Measurements from ENCODE around the gene LDLRAD4.

LDLRAD4 gene

DNA sequence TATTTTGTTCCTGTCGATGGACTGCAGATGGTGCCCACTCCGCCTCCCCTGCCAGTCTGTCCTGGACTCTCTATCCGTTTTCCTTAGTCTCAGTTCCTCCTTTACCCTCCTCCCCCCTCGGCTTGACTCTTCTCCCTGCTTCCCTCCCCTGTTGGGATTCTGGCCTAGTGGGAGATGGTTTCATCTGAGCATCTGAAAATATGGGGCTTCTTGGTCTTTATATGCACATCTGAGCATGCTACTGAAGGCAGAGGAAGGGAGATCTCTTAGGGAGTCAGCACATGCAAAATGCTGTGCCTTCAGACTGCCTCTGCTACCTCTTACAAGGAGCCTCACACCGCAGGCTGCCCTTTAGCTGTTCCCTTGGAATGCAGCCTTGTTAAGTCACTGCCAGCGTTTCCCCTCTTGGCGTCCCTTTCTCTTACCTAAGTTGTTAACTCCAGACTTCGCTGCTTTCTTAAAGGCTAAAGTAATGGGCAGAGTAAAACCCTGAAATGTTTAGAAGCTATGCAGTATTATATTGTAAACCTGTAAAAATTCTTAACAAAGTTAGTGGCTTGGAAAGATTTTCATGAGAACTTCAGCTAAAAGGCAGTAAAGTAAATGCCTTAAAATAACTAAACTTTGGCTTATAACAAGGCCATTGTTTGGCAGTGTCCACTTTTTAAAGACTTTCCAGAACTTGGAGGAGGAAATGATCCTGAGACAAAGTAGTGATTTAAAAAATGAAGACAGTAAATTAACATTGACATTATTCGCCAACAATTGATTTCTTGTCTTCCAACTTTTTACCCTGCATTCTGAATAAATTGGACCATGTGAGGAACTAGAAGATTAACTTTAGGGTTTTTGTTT is 49.8 kb downstream of the LDLRAD4 start:
- no peak for DNase-seq

DNA sequence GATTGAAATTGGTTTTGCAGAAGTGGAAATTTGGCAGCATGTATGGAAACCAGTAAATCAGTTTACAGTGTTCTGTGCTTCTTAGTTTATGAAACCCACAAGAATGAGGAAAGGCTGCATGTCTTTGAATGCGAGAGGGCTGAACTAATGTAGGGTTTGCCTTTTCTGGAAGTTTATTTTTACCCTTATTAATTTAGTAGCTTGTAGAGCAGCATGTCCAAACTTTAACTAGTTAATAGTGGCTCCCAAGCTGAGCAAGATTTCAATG is 50.4 kb downstream of the LDLRAD4 start:
- no peak for DNase-seq

DNA sequence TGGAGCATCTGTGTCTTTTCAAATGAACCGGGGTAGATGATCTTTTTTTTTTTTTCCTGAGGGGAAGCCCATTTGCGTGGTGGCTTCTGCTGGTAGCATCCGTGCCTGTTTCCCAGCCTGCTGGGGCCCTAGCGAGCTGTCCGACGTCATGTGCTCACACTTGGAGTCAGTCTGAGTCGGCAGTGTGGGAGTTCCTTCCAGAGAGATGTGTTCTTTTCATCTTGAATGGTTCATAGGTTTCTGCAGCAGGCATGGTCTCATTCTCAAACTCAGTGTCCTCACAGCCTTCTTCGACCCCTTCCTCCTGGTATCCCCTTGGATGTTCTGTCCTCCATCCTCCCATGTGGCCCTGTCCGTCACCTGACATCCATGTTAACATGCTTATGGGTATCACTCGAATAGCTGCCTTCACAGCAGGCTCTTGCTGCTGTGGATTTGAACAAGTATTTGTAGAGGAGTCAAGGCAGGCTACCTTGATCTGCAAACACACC is 51.0 kb downstream of the LDLRAD4 start:
- DNase-seq, result no peak

DNA sequence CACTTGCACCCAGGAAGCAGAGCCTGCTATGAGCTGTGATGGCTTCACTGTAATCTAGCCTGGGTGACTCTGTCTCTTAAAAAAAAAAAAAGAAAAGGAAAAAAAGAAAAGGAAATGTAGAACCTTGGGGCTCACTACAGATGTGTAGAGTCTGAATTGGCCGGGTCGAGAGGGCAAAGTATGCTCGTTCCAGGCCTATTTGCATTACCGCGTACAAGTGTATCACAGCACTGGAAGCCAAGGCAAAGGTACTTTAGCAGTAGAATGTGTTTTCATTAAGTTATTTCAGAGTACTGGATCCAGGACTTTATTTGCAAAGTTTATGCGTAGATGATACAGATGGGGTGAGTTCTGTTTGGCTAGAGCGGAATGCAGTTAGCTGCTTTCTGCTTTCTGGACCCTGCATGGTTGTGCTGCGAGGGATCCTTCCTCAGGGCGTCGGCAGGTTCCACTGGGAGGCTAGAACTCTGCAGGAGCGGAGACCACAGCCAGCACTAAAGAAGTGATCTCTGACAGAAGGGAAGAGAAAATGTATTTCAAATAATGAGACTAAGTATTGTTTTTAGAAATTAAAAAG is 51.8 kb downstream of the LDLRAD4 start:
- no peak for DNase-seq

DNA sequence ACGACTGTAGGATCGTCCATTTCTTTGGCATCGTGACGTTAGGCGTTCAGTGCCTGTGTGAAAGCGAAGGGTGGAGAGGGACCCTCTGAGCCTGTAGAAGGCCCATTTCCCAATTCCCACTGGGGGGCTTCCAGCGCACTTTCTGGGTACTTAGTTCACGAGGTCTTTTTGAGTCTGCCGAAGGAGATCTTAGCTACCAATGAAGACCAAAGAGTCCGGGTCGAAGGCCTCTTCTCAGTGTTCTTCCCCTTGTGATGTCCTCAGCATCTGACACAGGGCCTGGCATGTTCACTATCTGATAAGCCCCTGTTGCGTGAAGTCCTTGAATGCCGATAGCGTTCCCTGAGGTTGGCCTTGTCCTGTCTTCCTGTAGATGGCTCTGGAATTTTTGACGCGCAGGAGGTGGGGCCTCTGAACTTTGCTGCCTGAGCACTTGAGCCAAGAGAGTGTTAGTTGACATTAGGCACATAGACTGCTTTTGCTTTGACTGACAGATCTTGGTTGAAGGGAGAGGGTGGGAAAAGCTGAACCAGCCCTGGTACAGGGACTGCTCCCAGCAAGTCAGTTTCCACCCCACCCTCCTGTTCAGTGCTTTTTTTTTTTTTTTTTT is 52.8 kb downstream of the LDLRAD4 start:
- no peak for DNase-seq

DNA sequence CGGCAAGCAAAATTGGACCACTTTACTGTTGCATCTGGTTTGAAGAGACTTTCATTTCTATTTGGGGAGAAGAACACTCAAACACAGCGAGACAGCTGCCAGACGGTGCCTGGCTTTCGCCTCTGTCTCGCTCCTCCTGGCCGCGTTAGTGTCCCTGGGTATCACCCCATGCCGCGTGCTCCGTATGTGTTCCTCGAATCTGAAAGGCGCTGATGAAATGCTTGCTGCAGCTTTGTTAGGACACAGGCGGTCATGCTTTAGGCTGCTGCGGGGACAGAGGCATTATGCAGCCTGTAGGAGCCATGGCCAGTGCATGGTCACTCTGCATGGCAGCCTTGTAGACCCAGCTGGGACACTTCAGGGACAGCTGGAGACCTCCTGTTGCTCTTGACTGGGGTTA is 53.9 kb downstream of the LDLRAD4 start:
- DNase-seq, result no peak

DNA sequence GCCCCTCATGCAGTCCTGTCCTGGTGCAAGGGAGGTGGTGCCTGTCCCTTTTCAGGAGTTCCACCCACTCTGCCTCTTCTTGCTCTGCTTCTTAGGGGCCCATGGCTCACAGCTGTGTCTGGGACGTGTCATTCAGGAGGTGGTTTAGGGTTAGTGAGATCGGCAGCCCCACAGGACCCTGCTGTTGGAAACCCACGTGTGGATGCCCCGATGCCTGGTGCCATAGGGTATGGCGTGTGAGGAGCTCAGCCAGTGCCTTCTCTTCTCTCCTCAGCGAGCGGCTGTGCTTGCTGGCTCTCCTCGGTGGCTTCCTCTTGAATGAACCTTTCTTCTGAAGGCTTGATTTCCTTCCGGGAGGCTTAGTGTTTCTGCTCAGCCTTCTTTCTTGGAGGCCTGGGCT is 55.2 kb downstream of the LDLRAD4 start:
- DNase-seq, result no peak

DNA sequence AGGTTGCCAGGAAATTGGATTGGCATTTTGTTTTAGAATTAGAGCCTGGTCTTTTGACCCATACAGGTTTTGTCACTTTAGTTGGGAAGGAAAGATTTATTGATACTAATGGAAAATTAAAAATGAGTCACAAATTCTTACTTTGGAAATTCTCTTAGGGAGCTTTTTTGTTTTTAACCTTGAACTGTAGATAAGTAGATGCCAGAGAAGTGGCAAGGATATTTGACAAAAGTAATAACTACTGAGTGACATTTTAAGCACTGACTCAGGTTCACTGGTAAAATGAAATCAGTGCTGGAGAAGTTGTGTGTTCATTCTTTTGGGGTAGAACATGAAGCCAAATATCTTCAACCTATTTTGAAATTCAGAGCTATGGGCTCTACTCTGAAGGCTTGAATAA is 56.5 kb downstream of the LDLRAD4 start:
- DNase-seq, result no peak

DNA sequence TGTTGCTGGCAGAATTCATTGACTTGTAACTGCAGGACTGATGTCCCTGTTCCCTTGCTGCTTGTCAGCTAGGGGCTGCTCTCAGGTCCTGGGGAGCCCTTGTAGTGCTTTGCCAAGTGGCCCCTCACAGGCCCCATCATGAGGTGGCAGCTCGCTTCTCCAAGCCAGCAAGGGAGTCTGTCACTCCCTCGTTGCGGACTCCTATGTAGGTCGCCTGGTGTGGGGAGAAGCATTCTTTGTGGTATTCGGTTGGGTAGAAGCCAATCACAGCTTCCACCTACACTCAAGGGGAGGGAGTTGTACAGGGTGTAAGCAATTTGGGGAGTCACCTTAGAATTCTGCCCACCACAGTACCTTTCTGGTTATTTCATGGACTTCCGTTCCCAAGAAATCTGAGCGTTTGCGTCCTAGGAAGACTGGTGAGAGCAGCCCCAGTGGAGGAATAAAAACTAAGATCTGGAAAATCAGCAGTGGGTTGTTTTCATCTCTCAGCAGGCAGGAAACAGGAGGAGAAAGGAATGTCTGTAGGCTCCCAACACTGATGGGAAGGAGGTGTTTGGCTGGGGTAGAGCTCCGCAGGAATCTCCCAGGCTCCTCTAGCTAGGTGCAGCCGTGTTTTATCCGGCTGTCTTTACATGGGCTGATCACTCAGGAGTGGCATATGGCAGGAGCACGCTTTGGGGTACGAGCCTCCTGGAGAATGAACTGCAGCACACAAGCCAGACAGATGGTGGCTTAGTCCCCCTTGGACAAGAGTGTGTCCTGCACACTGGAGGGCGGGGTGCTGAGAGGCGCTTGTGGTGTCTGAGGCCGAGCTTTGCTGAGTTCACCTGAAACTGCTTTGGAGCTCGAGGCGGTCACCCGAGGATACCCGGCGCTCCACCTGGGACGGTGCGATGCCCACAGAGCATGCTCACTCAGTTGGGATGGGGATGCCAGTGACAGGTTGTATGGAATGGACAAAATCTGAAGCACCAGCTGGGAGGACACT is 58.3 kb downstream of the LDLRAD4 start:
- DNase-seq, result no peak

DNA sequence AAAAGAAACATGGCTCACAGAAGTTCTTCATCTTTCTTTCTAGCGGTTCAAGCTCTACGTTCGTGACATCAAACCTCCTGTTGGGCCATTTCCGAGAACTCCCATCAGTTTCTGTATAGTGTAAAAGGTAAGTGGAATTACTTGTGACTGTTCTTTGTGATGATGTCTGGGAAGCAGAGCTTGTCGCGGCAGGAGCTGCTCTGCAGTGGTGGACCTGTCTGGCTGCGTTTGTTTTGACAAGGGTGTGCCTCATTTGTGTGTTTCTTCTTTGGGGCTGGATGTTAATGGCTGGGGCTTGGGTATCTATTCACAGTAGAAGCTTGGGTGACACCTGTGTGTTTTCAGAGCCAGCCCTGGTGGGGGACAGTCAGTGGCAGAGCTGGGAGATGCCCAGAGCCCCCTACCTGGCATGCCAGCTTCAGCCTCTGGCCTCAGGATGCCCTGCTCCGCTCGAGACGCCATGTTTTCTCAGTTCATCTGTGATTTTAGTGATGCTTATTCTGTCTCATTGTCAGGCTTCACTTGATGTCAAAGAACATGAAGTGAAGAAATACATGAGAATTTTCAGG is 59.6 kb downstream of the LDLRAD4 start:
- DNase-seq, result no peak

DNA sequence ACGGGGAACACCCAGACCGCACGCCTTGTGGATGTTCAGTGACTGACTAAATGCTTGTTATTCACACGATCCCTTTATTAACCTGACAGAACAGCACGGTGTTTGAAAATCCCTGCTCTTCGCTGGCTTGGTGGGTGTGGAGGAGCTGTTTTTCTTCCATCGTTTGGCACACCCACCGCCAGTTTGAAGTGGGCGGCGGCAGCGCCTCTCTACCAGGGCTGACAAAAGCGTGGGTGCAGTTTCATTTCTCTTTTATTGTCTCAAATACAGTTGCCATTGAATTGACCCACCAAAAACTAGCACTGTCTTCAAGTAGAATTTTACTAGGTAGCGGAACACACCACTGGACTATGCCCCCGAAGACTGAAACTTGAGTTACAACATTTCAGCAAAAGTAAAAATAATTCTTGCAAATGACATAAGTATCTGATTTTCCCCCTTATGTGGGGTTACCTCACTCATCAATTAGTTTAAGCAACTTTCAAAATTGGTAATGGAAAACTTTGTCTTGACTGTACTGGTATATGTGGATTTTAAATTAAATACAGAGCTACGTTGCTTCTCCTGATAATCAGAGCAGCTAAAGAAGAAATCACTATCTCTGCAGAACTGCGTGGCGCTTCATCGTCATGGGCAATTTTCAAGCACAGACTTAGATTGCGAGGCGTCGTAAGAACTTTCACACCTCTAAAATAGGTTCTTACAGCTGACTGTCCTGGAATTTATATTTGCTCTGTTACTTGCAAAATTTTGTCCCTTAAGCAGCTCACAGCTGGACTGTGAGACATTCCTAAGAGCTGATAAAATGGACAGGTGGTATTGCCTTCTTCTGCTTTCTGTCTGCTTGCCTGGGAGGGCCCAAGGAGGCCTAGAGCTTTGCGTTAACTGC is 60.9 kb downstream of the LDLRAD4 start:
- DNase-seq, result no peak

DNA sequence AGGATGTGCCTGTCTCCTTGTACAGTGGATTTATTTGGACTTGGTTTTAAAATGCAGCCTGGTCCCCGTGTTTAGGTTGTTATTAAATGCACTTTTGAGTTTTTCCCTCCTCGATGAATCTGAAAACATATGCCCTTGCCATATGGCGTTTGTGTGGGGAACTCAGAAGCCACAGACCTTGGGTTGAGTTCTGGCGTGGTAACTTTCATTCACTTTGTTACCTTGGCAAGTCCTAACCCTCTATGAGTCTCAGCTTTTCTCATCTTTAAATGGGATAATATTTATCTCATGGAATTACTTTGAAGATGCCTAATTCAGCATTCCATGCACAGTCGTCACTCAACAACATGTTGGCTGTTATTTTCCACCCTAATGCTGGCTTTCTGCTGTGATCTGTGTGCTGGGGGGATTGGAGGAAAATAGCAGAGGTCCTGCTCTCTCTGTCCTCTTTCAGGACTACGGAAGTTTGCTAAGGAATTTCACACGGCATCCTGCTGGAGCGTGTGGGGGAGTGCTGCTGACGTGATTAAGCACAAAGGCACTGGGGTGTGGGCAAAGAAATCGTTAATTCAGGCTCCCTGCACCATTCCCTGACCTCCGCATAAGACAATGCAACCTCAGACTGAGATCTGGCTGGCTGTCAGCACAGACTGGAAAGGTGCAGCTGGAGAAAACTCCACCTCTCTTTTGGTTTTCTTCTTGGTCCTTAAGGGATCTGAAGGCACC is 61.7 kb downstream of the LDLRAD4 start:
- no peak for DNase-seq

DNA sequence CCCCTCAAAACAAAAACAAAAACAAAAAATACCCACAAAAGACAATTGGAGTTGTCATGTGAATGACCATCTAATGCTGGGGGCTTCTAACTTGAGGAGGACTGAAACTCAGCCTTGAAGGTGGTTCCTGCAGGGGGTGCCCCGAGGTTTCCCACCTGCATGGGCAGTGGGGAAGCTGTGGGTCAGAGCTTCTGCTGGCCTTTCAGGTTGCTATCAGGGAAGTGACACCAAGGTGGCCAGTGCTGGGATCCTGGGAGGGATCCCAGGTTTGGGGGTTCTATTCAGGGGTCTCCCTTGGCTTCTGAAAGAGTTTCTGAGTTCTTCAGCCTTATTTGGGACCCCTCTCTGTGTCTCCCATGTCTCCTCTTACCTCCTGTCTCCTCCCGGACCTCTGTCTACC is 62.8 kb downstream of the LDLRAD4 start:
- no peak for DNase-seq

DNA sequence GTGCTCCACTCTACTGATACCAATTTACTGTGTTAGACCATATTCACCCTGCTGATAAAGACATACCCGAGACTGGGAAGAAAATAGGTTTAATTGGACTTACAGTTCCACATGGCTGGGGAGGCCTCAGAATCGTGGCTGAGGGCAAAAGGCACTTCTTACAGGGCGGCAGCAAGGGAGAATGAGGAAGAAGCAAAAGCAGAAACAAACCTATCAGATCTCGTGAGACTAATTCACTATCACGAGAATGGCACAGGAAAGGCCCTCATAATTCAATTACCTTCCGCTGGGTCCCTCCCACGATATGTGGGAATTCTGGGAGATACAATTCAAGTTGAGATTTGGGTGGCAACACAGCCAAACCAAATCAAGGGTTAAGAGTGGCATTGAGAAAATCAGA is 65.2 kb downstream of the LDLRAD4 start:
- no peak for DNase-seq

DNA sequence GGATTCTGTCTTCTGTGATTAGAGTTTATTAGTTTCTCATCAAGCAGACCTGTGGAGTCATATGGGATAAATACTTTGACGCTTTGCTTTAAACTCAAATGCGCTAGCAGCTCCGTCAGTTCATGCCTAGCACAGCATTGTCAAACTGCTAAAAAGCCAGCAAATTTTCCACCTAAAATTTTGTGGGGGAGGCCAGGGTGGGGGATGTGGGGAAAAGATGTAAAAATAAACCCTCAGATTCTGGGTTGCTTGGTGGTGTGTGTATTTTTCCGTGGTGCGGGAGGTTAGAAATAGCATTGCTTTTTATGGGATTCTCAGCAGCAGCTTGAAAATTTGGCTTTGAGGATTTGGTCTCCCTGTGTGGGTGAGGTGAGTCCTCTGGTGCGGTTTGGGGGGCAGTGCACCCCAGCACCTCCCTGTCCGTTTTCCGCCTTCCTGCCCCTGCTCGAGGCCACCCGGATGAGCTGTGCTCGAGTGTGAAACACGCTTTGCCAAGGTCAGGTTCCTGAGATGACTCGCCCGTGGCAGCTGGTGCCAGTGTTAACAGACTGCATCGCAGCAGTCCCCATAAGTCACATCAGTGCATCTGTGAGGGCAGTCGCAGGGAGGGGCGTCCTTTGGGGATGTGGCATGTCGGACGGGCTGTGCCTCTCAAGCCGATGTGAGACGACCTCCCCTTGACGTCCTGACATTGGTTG is 65.9 kb downstream of the LDLRAD4 start:
- no peak for DNase-seq

DNA sequence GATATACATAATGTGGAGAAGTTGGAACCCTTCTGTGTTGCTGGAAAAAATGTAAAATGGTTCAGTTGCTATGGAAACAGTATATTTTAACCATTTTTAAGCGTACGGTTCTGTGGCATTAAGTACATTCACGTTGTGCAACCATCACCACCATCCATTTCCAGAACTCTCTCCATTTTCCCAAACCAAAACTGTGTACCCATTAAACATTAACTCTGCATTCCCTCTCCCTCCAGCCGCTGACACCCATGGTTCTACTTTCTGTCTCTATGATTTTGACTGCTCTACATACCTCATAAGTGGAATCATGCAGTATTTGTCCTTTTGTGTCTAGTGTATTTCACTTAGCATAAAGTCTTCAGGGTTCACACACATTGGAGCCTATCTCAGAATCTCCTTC is 67.3 kb downstream of the LDLRAD4 start:
- DNase-seq, result no peak

DNA sequence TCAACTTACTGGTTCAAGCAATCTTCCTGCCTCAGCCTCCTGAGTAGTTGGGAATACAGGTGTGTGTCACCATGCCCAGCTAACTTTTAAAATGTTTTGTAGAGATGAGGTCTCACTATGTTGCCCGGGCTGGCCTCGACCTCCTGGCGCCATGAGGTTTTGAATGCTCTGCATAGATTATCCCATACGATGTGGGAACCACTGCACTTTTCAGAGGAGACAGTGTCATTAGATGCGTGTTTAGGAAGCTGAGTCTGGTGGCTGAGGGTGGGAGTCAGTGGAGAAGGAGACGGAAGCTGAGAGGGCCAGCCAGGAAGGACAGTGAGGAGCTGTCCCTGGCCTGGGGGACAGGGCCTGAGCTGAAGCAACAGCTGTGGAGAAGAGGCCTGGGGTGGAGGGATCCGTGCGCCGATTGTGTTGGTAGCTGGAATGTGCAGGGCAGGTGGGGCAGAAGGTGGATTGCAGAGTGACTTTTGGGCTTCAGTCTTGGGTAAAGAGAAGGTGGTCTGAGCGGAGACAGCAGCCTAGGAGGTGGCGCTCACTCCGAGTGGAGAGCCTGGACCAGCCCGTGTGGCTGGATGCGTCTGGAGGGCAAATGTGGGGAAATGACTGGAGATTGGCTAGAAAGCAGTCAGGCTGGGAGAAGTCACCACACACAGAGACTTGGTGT is 68.0 kb downstream of the LDLRAD4 start:
- no peak for DNase-seq

DNA sequence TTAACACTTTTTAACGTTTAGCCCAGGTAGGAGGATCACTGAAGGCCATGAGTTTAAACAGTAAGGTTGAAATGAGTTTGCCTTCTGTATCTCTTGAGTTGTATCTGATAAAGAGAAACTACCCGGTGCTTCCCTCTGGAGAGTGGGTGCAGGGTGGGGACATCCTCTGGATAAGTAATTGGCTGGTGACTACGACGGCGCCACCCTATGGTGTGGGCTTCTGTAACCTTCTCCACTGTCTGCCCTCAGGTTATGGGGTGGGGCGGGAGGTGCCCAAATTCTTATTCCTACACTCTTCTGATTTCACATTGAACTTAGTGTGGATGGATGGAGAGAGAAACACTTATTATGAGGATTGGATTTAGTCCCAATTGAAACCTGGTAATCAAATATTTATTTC is 68.8 kb downstream of the LDLRAD4 start:
- no peak for DNase-seq

DNA sequence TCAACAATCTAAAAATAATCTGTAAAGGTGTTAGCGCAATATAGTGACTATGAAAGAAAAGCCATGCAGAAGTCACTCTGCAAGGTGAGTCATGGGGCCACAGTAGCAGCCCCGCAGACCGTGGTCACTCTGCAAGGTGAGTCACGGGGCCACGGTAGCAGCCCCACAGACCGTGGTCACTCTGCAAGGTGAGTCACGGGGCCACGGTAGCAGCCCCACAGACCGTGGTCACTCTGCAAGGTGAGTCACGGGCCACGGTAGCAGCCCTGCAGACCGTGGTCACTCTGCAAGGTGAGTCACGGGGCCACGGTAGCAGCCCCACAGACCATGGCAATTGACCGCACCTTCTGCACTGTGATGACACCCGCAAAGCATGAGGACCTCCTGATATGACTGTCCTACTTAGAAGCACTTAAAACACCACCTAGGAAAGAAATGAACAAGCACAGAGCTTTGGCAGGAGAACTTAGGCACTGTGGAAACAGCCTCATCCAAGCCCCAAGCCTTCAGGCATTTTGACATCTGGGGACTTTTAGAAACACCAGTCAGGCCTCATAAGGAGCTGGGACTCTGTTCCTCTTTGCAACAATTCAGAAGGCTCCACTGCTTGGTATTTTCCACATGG is 70.1 kb downstream of the LDLRAD4 start:
- DNase-seq, result no peak

Measured in bone marrow (tissue), 2 donors.